ENCODE measurements around the gene KLHL33. TPM values are rescaled to one million over a fixed set of nuclear protein-coding genes. Genes with fewer than 3 reads are reported as not detected.

Gene KLHL33
- total RNA-seq, 1 donor, result 0.27 TPM

DNA sequence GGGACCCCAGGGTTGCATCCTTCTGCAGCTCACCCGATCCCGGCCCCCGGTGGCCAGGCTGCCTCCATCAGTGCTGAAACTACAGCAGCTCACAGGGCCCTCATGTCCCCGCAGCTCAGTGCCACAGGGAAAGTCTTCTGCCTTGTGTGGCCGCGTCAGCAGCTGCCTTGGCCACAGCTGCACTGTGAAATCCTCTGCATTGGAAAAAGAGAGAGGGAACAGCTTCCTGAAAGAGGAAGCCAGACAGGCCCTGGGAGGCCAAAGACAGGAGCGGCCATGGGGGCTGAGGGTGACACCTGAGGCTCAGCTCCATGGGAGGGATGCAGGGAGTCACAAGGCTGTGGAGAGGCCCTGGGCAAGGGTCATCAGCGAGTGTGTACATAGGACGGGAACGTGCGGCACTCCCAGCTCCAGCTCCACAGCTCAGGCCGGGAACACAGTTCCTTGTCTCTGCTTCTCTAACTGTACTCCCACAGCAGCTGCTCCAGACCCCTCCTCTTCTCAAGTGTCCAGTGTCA is 59.8 kb downstream of the KLHL33 start:
- no peak for DNase-seq (ENCODE audit: low read depth in 2 of 3, low spot score in 2 of 3)

Small RNA genes lying within 50 kb of the gene (small RNA-seq; reads per million reads assigned to genes)
- 0.41 reads per million for gene RNA5SP382

Other genes starting within 250 kb of the KLHL33 start
- gene OR11G2, start 245.3 kb downstream of the KLHL33 start, total RNA-seq, result not detected
- under 0.01 TPM for gene OR11H6, start 212.5 kb downstream of the KLHL33 start, total RNA-seq
- gene OR11H7, start 207.2 kb downstream of the KLHL33 start, total RNA-seq, result not detected
- under 0.01 TPM for gene OR11H4, start 196.9 kb downstream of the KLHL33 start, total RNA-seq
- gene TTC5, start 130.2 kb downstream of the KLHL33 start, total RNA-seq, result 24.0 TPM
- 81.6 TPM for gene CCNB1IP1, start 102.9 kb downstream of the KLHL33 start, total RNA-seq
- 8.3 TPM for gene PARP2, start 92.5 kb downstream of the KLHL33 start, total RNA-seq
- gene TEP1, start 22.7 kb downstream of the KLHL33 start, total RNA-seq, result 27.5 TPM
- 130 TPM for gene OSGEP, start 18.6 kb upstream of the KLHL33 start, total RNA-seq
- gene APEX1, start 19.1 kb upstream of the KLHL33 start, total RNA-seq, result 253 TPM
- gene PIP4P1, start 25.3 kb upstream of the KLHL33 start, total RNA-seq, result 36.1 TPM
- gene PNP, start 33.2 kb upstream of the KLHL33 start, total RNA-seq, result 86.4 TPM
- not detected for gene RNASE10, start 69.4 kb upstream of the KLHL33 start, total RNA-seq
- gene RNASE9, start 124.9 kb upstream of the KLHL33 start, total RNA-seq, result not detected
- not detected for gene RNASE11, start 151.8 kb upstream of the KLHL33 start, total RNA-seq
- gene RNASE12, start 155.2 kb upstream of the KLHL33 start, total RNA-seq, result not detected
- not detected for gene OR6S1, start 205.5 kb upstream of the KLHL33 start, total RNA-seq
- 8.9 TPM for gene RNASE4, start 248.4 kb upstream of the KLHL33 start, total RNA-seq

Data from hematopoietic multipotent progenitor cell (in vitro differentiated cells).